ENCODE data around the gene ITGB7. TPM values are rescaled to one million over a fixed set of nuclear protein-coding genes. Genes with fewer than 3 reads are reported as not detected.

The ITGB7 gene
- total RNA-seq, 1 experiment from 2014 or later = 1.1 TPM

DNA sequence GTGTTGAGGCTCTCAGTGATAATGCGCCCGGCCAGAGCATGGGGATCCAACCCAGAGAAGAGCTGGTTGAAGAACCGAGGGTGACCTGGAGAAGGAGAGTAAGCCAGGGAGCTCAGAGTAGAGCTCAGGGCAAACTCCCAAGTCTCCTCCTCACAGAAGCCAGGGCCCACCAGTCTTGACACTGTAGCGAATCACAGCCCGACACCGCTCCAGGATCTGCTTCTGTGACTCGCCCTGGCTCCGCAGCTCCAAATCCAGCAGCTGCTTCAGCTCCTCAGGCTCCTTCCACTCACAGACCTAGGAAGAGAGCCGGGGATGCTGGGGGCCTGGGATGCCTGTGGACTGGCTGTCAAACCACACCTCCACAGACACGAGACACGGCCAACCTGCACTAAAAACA lies 34.7 kb downstream of the ITGB7 start:
- Mint-ChIP-seq H3K27ac (ENCODE audit: unreplicated experiment) (no peak overlapping the region), H3K36me3 (ENCODE audit: insufficient read depth, unreplicated experiment) (no peaks in the 10 kb centered on the region), H3K4me1 (ENCODE audit: low read depth, unreplicated experiment) (peaks cover 13% of the 10 kb centered on the region), H3K9me3 (ENCODE audit: unreplicated experiment) (no peaks in the 10 kb centered on the region), H3K4me3 (ENCODE audit: unreplicated experiment) (no peak overlapping the region), H3K27me3 (ENCODE audit: insufficient read depth, unreplicated experiment) (no peaks in the 10 kb centered on the region)
- H3K9me3 ChIP-seq = no peaks in the 10 kb centered on the region
- H3K4me3 ChIP-seq (ENCODE audit: low read depth, low read length) = no peak overlapping the region
- ChIA-PET CTCF (interaction anchor here (1.1 to 1.8 kb wide), 3 partner anchors 93 to 119 kb away, joined by 3 to 5 read pairs (median 3); partner anchors contain the start of gene SPRYD3), POLR2A (interaction anchor here (0.6 kb wide), 1 partner anchor 8 kb away, joined by 3 read pairs; the partner anchor contains the start of gene ZNF740)
- no TSS peak for BruUV-seq (replicated peaks)
- DNase-seq = no peak
- H3K4me1 ChIP-seq = peaks cover 11% of the 10 kb centered on the region
- TF ChIP-seq, protein P1, sequence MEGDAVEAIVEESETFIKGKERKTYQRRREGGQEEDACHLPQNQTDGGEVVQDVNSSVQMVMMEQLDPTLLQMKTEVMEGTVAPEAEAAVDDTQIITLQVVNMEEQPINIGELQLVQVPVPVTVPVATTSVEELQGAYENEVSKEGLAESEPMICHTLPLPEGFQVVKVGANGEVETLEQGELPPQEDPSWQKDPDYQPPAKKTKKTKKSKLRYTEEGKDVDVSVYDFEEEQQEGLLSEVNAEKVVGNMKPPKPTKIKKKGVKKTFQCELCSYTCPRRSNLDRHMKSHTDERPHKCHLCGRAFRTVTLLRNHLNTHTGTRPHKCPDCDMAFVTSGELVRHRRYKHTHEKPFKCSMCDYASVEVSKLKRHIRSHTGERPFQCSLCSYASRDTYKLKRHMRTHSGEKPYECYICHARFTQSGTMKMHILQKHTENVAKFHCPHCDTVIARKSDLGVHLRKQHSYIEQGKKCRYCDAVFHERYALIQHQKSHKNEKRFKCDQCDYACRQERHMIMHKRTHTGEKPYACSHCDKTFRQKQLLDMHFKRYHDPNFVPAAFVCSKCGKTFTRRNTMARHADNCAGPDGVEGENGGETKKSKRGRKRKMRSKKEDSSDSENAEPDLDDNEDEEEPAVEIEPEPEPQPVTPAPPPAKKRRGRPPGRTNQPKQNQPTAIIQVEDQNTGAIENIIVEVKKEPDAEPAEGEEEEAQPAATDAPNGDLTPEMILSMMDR (IDR thresholded peaks at IDR 0.05; ENCODE audit: insufficient read depth in 1 of 2, low read depth in 1 of 2, low read length in 1 of 2, severe bottlenecking in 1 of 2, unreplicated experiment in 1 of 2) = no peak
- intact Hi-C loops (cut with micrococcal nuclease; ENCODE audit: unreplicated experiment) = no loop called here
- H3K36me3 ChIP-seq (ENCODE audit: control insufficient read depth, insufficient read depth, low read length) = no peaks in the 10 kb centered on the region
- no peaks in the 10 kb centered on the region for H3K27me3 ChIP-seq (replicated peaks; ENCODE audit: control insufficient read depth, insufficient read depth, low read length)

DNA sequence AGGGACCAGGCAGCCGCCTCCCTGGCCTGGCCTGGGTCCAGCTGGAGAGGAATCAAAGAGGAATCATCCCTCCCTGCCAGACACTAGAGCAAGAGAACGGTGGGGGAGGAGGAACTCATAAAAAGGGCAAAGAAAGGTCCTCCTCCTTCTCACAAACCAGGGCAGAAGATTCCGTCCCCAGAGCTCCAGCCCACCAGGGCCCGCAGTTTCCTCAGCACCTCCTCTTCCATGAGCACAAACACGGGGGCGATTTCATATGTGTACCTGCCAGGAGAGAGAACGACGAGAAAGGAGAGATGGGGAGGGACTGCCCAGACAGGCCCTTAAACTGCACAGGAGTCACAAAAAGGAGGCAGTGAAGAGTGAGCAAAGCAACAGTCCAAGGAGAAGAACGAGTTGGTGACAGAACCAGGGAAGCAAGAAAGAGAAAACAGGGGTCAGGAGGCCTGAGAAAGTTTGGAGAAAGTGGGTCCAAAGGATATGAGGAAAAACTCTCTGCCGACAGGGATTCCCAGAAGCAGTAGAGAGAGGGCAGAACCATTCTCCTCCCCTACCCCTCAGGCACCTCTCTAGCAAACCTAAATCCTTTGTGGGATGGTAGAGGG lies 35.2 kb downstream of the ITGB7 start:
- BruUV-seq (replicated peaks) = no TSS peak
- Mint-ChIP-seq H3K9me3 (ENCODE audit: unreplicated experiment) (no peaks in the 10 kb centered on the region), H3K27ac (ENCODE audit: unreplicated experiment) (no peak overlapping the region), H3K27me3 (ENCODE audit: insufficient read depth, unreplicated experiment) (no peaks in the 10 kb centered on the region), H3K4me3 (ENCODE audit: unreplicated experiment) (no peak overlapping the region), H3K36me3 (ENCODE audit: insufficient read depth, unreplicated experiment) (no peaks in the 10 kb centered on the region), H3K4me1 (ENCODE audit: low read depth, unreplicated experiment) (peaks cover 13% of the 10 kb centered on the region)
- TF ChIP-seq, protein P1 (IDR thresholded peaks at IDR 0.05; ENCODE audit: insufficient read depth in 1 of 2, low read depth in 1 of 2, low read length in 1 of 2, severe bottlenecking in 1 of 2, unreplicated experiment in 1 of 2) = no peak
- intact Hi-C loops (cut with micrococcal nuclease; ENCODE audit: unreplicated experiment) = no loop called here
- H3K27me3 ChIP-seq (replicated peaks; ENCODE audit: control insufficient read depth, insufficient read depth, low read length) = no peaks in the 10 kb centered on the region
- CTCF ChIA-PET = interaction anchor here (1.1 kb wide), 1 partner anchor 118 kb away, joined by 3 read pairs; no protein-coding TSS in a partner anchor
- POLR2A ChIA-PET = interaction anchor here (0.6 kb wide), 1 partner anchor 8 kb away, joined by 3 read pairs; the partner anchor contains the start of gene ZNF740
- no peaks in the 10 kb centered on the region for H3K9me3 ChIP-seq
- no peaks in the 10 kb centered on the region for H3K36me3 ChIP-seq (ENCODE audit: control insufficient read depth, insufficient read depth, low read length)
- H3K4me1 ChIP-seq = peaks cover 11% of the 10 kb centered on the region
- no peak for DNase-seq
- no peak overlapping the region for H3K4me3 ChIP-seq (ENCODE audit: low read depth, low read length)

DNA sequence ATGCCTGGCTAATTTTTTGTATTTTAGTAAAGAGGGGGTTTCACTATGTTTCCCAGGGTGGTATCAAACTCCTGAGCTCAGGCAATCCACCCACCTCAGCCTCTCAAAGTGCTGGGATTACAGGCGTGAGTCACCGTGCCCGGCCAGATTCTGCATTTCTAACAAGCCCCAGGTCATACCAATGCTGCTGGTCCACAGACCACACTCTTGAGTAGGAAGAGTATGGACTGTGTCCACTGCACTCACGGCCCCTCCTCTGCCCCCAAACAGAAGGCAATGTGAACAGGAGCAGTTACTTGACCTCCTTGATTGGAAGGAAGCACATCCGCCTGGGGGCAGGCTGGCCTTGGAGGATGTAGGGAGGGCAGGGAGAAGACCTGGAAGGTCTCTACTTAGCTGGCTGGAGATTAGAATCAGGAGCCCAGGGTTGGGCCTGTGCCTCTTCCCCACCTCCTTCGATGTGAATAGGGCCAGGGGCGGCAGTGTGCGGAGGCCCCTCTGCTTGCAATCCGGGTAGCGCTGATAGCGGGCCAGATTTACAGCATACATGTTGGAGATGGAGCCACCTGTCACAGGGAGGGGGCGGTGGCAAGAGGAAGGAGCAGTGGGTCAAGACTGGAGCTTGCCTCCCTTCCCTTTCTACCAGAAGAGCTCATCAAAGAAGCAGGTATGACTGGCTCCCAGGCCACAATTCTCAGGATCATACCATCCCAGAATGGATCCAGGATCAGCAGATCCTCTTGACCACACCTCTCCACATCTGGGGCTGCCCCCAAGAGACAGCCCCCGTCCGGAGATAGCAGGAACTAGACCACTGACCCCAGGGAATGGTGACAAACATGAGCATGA lies 36.0 kb downstream of the ITGB7 start:
- intact Hi-C loops (cut with micrococcal nuclease; ENCODE audit: unreplicated experiment) = no loop called here
- Histone ChIP-seq H3K9me3 (no peaks in the 10 kb centered on the region), H3K36me3 (ENCODE audit: control insufficient read depth, insufficient read depth, low read length) (no peaks in the 10 kb centered on the region), H3K4me3 (ENCODE audit: low read depth, low read length) (no peak overlapping the region), H3K4me1 (peaks cover 11% of the 10 kb centered on the region), H3K27me3 (replicated peaks; ENCODE audit: control insufficient read depth, insufficient read depth, low read length) (no peaks in the 10 kb centered on the region)
- H3K4me3 Mint-ChIP-seq (ENCODE audit: unreplicated experiment) = no peak overlapping the region
- ChIA-PET CTCF (no interaction called here), POLR2A (no interaction called here)
- peaks cover 13% of the 10 kb centered on the region for H3K4me1 Mint-ChIP-seq (ENCODE audit: low read depth, unreplicated experiment)
- H3K36me3 Mint-ChIP-seq (ENCODE audit: insufficient read depth, unreplicated experiment) = no peaks in the 10 kb centered on the region
- no peaks in the 10 kb centered on the region for H3K9me3 Mint-ChIP-seq (ENCODE audit: unreplicated experiment)
- TF ChIP-seq, protein P1 (IDR thresholded peaks at IDR 0.05; ENCODE audit: insufficient read depth in 1 of 2, low read depth in 1 of 2, low read length in 1 of 2, severe bottlenecking in 1 of 2, unreplicated experiment in 1 of 2) = no peak
- H3K27ac Mint-ChIP-seq (ENCODE audit: unreplicated experiment) = no peak overlapping the region
- DNase-seq = no peak
- no TSS peak for BruUV-seq (replicated peaks)
- H3K27me3 Mint-ChIP-seq (ENCODE audit: insufficient read depth, unreplicated experiment) = no peaks in the 10 kb centered on the region

All from Caco-2 (cell line).